GM21529 (cell line): ENCODE data around the gene KRT9.
A peak's percentile ranks its signal among the peaks of the same experiment; 100 is the strongest.
"Not testable (repeated sequence)": the region's sequence is repeated elsewhere in the genome, so short reads cannot be mapped to it uniquely, and the experiment has no call there.

Experiments used
- ATAC-seq: cut with Tn5 transposase; IDR thresholded peaks from one replicate; pipeline ENCODE4 v1.9.1; 2021; ENCODE audit not compliant: unreplicated experiment

KRT9 gene

GRCh38 chr17:41579484-41580243, 7.8 kb upstream of the KRT9 start:
- ATAC-seq: no peak

- ATAC-seq: no peak
Observed at GRCh38 chr17:41578971-41579370, 7.1 kb upstream of the KRT9 start.

- no peak for ATAC-seq
Observed at GRCh38 chr17:41578538-41578937, 6.7 kb upstream of the KRT9 start.

- ATAC-seq: not testable (repeated sequence)
Observed at GRCh38 chr17:41576740-41577139, 4.9 kb upstream of the KRT9 start.

- no peak for ATAC-seq
Observed at GRCh38 chr17:41575336-41575735, 3.5 kb upstream of the KRT9 start.

GRCh38 chr17:41567317-41567716, 4.5 kb downstream of the KRT9 start:
- ATAC-seq: no peak

GRCh38 chr17:41565338-41565737, 6.5 kb downstream of the KRT9 start:
- ATAC-seq: no peak

GRCh38 chr17:41563607-41564170, 8.2 kb downstream of the KRT9 start:
- ATAC-seq: no peak

- no peak for ATAC-seq
Observed at GRCh38 chr17:41561554-41561953, 10.3 kb downstream of the KRT9 start.

- ATAC-seq: no peak
Observed at GRCh38 chr17:41559548-41559947, 12.3 kb downstream of the KRT9 start.

GRCh38 chr17:41556931-41557330, 14.9 kb downstream of the KRT9 start:
- ATAC-seq: no peak

GRCh38 chr17:41556306-41556705, 15.6 kb downstream of the KRT9 start:
- no peak for ATAC-seq

GRCh38 chr17:41555105-41555887, 16.6 kb downstream of the KRT9 start:
- no peak for ATAC-seq

GRCh38 chr17:41553987-41554680, 17.7 kb downstream of the KRT9 start:
- no peak for ATAC-seq

- no peak for ATAC-seq
Observed at GRCh38 chr17:41553176-41553575, 18.7 kb downstream of the KRT9 start.

GRCh38 chr17:41552455-41552854, 19.4 kb downstream of the KRT9 start:
- no peak for ATAC-seq

GRCh38 chr17:41551365-41551764, 20.5 kb downstream of the KRT9 start:
- no peak for ATAC-seq

GRCh38 chr17:41549596-41550039, 22.2 kb downstream of the KRT9 start:
- no peak for ATAC-seq

- ATAC-seq: peak; percentile 55
Observed at GRCh38 chr17:41548844-41549595, 22.8 kb downstream of the KRT9 start.
